Adrenal gland (tissue), 12 donors: Measurements from ENCODE around the gene TDRD9. TPM values are rescaled to one million over a fixed set of nuclear protein-coding genes. Genes with fewer than 3 reads are reported as not detected.

ENCODE experiments used
- DNase-seq, 7 donors: peaks; one replicate each; pipeline ENCODE4 v3.0.0-alpha.2; 2019 to 2020
- H3K27ac ChIP-seq, 5 donors: fragments of 200-600 bp; sonication (generic) in 4 of 5; 1 replicate in 3 of 5; 2 replicates in 2 of 5; pipeline versions ENCODE4 v1.5.1 to v1.8.0; 2016 to 2020; ENCODE audit warnings: mild to moderate bottlenecking in 1 of 5
- H3K27me3 ChIP-seq: fragments of 200-600 bp; 2 replicates; pipeline ENCODE4 v1.8.0; 2021
- H3K36me3 ChIP-seq, 2 donors: fragments of 200-600 bp; replicated peaks in 1 of 2; 1 replicate in 1 of 2; 2 replicates in 1 of 2; pipeline versions ENCODE4 v1.5.1 to v1.8.0; 2018 to 2022
- H3K4me1 ChIP-seq, 2 donors: fragments of 200-600 bp; replicated peaks in 1 of 2; 1 replicate in 1 of 2; 2 replicates in 1 of 2; pipeline versions ENCODE4 v1.5.1 to v1.8.0; 2018 to 2021
- H3K4me3 ChIP-seq, 4 donors: fragments of 200-600 bp; sonication (generic) in 3 of 4; one replicate each; pipeline ENCODE4 v1.5.1; 2016 to 2018
- H3K9me3 ChIP-seq, 3 donors: fragments of 200-600 bp; sonication (generic) in 1 of 3; replicated peaks in 1 of 3; 1 replicate in 2 of 3; 2 replicates in 1 of 3; pipeline versions ENCODE4 v1.5.1 to v1.8.0; 2016 to 2021
- POLR2A ChIP-seq, 2 donors: fragments of 450-650 bp; IDR thresholded peaks; one replicate each; pipeline ENCODE4 v1.6.1; 2017; ENCODE audit warnings: antibody characterized with exemption in 2 of 2, mild to moderate bottlenecking in 2 of 2, moderate library complexity in 1 of 2
- WGBS, 4 donors: extraction: QIAGEN DNeasy Blood & Tissue Kit in 2 of 4; methylation state at CpG; one replicate each; pipeline versions ENCODE4 v1.1.5 to v1.1.7; 2013 to 2017; 5-methylcytosine and 5-hydroxymethylcytosine counted together
- intact Hi-C, 2 donors: fragments of 100-400 bp; cut with DNase I; formaldehyde crosslinking; loops; one replicate each; pipeline versions ENCODE4 v1.14.1 to v1.15.0; 2022 to 2023
- polyA plus RNA-seq, 3 donors: library from polyadenylated mRNA; stranded (reverse); fragments of 200-250 nt in 2 of 3; fragments of 350-450 nt in 1 of 3; fragmentation: Illumina TruSeq in 1 of 3; extraction: RNeasy Lipid Tissue Mini Kit (QIAGEN cat#74804) in 1 of 3; gene quantifications; one replicate each; pipeline ENCODE4 v1.2.3, GENCODE V29; 2013 to 2014
- total RNA-seq, 9 donors: library from RNA; depleted of rRNA in 4 of 9; stranded (reverse); fragments of >200 nt in 4 of 9; fragments of 120-200 nt in 1 of 9; fragmentation: NEBNext Ultra II Directional in 1 of 9; extraction: Animal tissue kit (Norgen Biotek cat#: 25700) in 1 of 9; gene quantifications; one replicate each; pipeline versions ENCODE4 v1.1.0 to v1.2.4, GENCODE V29; 2013 to 2023
- TF ChIP-seq, protein P1 (sequence below), 6 experiments: fragments of 450-650 bp in 4 of 6; fragments of 200-600 bp in 2 of 6; sonication (generic) in 1 of 6; IDR thresholded peaks; 1 replicate in 5 of 6; 2 replicates in 1 of 6; pipeline versions ENCODE4 v1.5.1 to v1.8.0; 2016 to 2021; ENCODE audit warnings: antibody characterized with exemption in 6 of 6, mild to moderate bottlenecking in 2 of 6, moderate library complexity in 1 of 6
- donor health status: healthy with polysubstance abuse.
- donor health status: Bipolar disorder and iron deficiency.
- donor health status: DM: yes; HTN: yes; CAD: no.
- donor health status: DM: no; HTN: no; CAD: no.
- donor health status: DM: no; HTN: no; CAD: no.
- donor health status: DM: yes; HTN: yes; CAD: no.

TDRD9 gene
- total and polyA plus RNA-seq, 12 donors, result 0.06 to 7.8 (median 3.0) TPM

DNA sequence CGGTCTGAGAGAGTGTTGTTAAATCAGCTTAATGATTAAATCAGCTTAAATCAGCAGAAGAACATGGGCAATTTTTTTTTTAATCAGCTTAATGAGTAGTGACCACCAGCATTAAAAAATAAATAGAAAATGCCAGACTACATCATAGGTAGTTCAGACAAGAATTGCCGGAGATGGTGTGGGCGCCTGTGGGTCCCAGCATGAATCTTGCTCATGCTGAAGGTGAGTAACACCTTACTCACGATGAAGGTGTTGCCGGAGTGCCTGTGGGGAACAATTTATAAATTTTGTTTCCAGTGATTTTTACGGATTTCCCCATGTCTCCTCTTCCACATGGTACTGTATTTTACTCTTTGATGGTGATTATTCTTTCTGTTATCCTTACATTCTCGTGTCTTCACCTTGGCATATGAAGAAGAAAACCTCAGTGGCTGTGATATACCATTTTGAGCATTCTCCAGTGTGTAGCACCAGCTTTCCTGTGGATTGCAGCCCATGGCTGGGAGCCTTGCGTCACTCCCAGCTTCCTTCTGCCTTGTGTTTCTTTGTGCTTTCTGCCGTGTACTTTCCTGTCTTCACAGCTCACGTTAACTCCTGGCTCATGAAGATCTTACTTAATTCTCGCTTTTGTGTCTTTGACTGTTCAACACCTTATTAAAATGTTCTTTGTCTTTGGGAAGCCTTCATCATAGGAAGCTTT is 4.7 kb downstream of the TDRD9 start:
- Histone ChIP-seq H3K36me3 (no peaks in the 10 kb centered on the region), H3K27ac (no peak overlapping the region), H3K9me3 (no peaks in the 10 kb centered on the region), H3K4me1 (no peaks in the 10 kb centered on the region), H3K4me3 (no peak overlapping the region), H3K27me3 (no peaks in the 10 kb centered on the region)
- TF ChIP-seq, protein P1, sequence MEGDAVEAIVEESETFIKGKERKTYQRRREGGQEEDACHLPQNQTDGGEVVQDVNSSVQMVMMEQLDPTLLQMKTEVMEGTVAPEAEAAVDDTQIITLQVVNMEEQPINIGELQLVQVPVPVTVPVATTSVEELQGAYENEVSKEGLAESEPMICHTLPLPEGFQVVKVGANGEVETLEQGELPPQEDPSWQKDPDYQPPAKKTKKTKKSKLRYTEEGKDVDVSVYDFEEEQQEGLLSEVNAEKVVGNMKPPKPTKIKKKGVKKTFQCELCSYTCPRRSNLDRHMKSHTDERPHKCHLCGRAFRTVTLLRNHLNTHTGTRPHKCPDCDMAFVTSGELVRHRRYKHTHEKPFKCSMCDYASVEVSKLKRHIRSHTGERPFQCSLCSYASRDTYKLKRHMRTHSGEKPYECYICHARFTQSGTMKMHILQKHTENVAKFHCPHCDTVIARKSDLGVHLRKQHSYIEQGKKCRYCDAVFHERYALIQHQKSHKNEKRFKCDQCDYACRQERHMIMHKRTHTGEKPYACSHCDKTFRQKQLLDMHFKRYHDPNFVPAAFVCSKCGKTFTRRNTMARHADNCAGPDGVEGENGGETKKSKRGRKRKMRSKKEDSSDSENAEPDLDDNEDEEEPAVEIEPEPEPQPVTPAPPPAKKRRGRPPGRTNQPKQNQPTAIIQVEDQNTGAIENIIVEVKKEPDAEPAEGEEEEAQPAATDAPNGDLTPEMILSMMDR (IDR thresholded peaks at IDR 0.05), result no peak
- no peak for TF ChIP-seq POLR2A (IDR thresholded peaks at IDR 0.05)
- intact Hi-C loops, result no loop called here
- WGBS, 4 donors, result 65 to 79% (median 73%) methylated on average over 11 of the region's 11 CpGs
- no peak for DNase-seq

DNA sequence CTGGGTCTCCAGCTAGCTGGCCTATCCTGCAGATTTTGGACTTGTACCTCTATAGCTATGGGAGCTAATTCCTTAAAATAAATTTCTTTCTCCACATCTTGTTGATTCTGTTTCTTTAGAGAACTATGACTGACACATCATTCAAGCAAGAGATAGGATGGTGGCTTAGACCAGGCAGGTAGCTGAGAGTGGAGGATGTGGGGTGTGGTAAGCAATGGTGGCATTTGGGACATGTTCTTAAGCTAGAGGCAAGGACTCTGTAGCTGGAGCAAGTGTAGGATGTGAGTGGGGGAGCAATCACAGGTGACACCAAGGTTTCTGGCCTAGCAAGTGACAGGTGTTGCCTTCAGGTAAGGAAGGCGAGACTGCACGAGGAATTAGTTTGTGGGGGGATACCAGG is 6.8 kb downstream of the TDRD9 start:
- no peak overlapping the region for H3K4me3 ChIP-seq
- no peak for TF ChIP-seq POLR2A (IDR thresholded peaks at IDR 0.05)
- no peak for DNase-seq
- intact Hi-C loops, result no loop called here
- H3K9me3 ChIP-seq, result no peaks in the 10 kb centered on the region
- WGBS, 4 donors, result 75 to 89% (median 82%) methylated on average over 2 of the region's 2 CpGs
- H3K27me3 ChIP-seq, result no peaks in the 10 kb centered on the region
- H3K36me3 ChIP-seq, result no peaks in the 10 kb centered on the region
- no peak overlapping the region for H3K27ac ChIP-seq
- no peaks in the 10 kb centered on the region for H3K4me1 ChIP-seq

DNA sequence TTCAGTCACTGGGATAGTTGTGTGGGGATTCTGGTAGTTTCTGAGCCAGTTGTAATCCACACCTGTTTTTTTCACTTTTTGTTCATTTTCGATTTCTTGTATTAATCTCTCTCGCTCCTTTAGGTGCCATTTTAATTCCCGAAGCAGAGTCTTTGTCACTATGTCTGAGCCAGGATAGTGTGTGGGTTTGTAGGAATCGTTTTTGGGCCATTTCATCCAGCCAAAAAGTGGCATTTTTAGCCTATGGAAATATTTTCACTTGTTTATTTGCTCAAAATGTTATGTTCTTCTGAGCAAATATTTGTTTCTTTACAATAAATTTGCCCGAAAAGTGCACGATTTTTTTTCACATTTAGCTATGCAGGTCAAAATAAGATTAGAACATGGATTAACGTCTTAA is 13.2 kb downstream of the TDRD9 start:
- no peak for DNase-seq
- Histone ChIP-seq H3K36me3 (no peaks in the 10 kb centered on the region), H3K9me3 (no peaks in the 10 kb centered on the region), H3K27ac (no peak overlapping the region), H3K4me1 (no peaks in the 10 kb centered on the region), H3K27me3 (no peaks in the 10 kb centered on the region), H3K4me3 (no peak overlapping the region)
- 67 to 78% (median 70%) methylated on average over 7 of the region's 7 CpGs for WGBS, 4 donors
- no peak for TF ChIP-seq POLR2A (IDR thresholded peaks at IDR 0.05)
- TF ChIP-seq, protein P1 (IDR thresholded peaks at IDR 0.05), result no peak
- intact Hi-C loops, result no loop called here

DNA sequence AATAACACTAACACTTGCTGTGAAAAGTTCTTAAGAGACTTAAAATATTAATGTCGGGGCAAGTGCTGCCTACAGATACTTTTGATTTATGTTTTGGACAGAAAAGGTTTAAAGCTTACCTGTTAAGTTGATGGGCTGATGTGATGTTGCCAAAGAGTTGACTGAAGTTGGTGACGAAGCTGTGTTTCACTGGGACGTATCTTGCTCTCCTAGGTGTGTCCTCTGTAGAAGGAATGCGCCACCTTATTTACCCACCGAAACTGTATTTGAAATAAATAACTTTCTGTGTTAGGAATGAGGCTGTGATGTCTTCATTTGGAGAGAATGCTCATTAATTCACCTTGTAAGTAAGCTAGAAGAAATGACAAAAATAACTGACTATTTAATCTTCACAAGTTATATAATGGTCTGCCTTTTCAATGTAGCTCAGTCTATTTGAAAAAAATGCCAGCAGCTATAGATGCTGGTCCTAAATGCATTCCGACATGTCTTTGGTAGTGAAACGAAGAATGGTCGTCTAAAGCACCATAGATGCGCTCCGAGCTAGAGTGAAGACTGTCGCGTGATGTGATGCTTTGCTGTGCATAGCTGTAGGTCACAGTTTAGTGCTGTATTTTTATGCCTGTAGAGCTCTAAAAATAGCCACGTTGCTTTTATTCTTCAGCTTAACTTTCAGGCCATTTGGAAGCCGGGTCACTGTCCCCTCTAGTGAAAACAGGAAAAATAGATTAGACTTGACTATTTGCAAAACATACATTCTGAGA is 13.9 kb downstream of the TDRD9 start, which contains the start of gene RD3L:
TSS of gene RD3L (minus strand) at position 557 of the 764 bp plus-strand sequence. CDS start 834 bp downstream, outside the sequence.
- H3K36me3 ChIP-seq, result no peaks in the 10 kb centered on the region
- WGBS, 4 donors, result 74 to 80% (median 75%) methylated on average over 14 of the region's 14 CpGs
- intact Hi-C loops, result no loop called here
- DNase-seq, result no peak
- TF ChIP-seq POLR2A (IDR thresholded peaks at IDR 0.05), result no peak
- TF ChIP-seq, protein P1 (IDR thresholded peaks at IDR 0.05), result no peak
- no peaks in the 10 kb centered on the region for H3K9me3 ChIP-seq
- no peaks in the 10 kb centered on the region for H3K27me3 ChIP-seq
- H3K27ac ChIP-seq, result no peak within 1 kb of the TSS
- H3K4me3 ChIP-seq, result no peak within 1 kb of the TSS
- H3K4me1 ChIP-seq, result no peaks in the 10 kb centered on the region
